Heart left ventricle (tissue), 13 donors: Measurements from ENCODE around the gene INPPL1.

ENCODE experiments used
- CTCF ChIP-seq, 12 donors: fragments of 200-600 bp; sonication (generic) in 4 of 12; IDR thresholded peaks; one replicate each; pipeline versions ENCODE4 v1.5.0 to v1.8.0; 2018 to 2022; ENCODE audit warnings: antibody characterized with exemption in 12 of 12, mild to moderate bottlenecking in 5 of 12
- POLR2A ChIP-seq, 2 donors: fragments of 450-650 bp; IDR thresholded peaks; one replicate each; pipeline ENCODE4 v1.6.1; 2017; ENCODE audit warnings: antibody characterized with exemption in 2 of 2, mild to moderate bottlenecking in 2 of 2, moderate library complexity in 2 of 2
- donor health status: ischemic (EF 13 %, LVEDD 7.1; RV severe dilation, severe dysfunction).
- donor health status: DM: no; HTN: yes; CAD: no.
- donor health status: DM: no; HTN: no; CAD: no.
- donor health status: ischemic (EF 25% LVEDD 6.9; RV normal size, moderate dysfunction).
- donor health status: ischemic (EF 25% LVEDD 5.7; RV mildly dilated, moderate dysfunction).
- donor health status: ischemic (EF 35%, LVEDD 5.7; RV mildly dilated, moderate dysfunction).
- donor health status: nonischemic (EF 11% LVEDD 7.7; RV severe dilation, severe dysfunction).
- donor health status: DM: yes; HTN: yes; CAD: no.
- donor health status: PGD.
- donor health status: ischemic (EF 29% LVEDD 5.4; RV normal size, mild dysfunction).
- donor health status: nonischemic (EF 23%, LVEDD 6.1; RV moderate dilation, normal function).

- TF ChIP-seq CTCF (IDR thresholded peaks at IDR 0.05) (no peak), POLR2A (IDR thresholded peaks at IDR 0.05) (no peak)
These were observed 22.0 kb upstream of the INPPL1 start for GRCh38 chr11:72202571-72202970.
